Activated CD8-positive, alpha-beta memory T cell treated with anti-CD3 and anti-CD28 coated beads, Interleukin-2, amount 50 U/mL, for 1 hour (primary cell): ENCODE data around the gene ANG.
"Not testable (repeated sequence)": the region's sequence is repeated elsewhere in the genome, so short reads cannot be mapped to it uniquely, and the experiment has no call there.

Source experiments
- DNase-seq: peaks from one replicate; pipeline ENCODE4 v3.0.0-alpha.2; 2020; ENCODE audit errors: extremely low read depth

Gene ANG

DNA sequence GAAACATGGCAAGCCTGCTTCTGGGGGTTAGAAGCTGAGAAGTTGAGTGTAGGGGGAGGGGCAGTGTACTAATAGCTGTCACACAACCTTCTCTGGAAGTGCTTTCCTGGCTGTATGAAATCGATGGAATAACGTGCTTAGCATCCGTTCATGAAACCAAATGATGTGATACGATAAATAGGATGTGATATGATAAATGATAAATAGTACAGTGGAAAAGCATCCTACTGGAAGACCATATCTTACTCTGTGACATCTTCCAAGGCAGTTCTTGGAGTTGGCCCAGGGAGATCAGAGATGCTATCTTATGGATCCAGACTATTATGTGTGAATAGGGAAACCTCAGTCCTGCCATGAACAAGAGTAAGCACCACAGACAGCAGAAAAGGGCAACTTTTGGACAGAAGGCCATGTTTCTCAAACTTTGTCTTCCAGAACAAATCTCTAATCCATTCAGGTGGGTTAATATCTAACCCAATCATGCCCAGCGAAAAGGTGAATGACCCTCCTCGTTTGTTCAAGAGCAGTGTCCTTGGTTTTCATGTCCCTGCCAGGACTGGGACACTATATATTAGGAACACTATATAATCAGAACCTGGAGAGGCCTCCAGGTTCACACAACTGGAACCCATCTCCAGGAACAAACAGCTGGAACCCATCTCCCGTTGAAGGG lies at the start of gene ANG:
ANG (plus strand) TSS at position 598 of the 673 bp plus-strand sequence. CDS start 4,801 bp downstream, outside the sequence.
- no peak for DNase-seq

DNA sequence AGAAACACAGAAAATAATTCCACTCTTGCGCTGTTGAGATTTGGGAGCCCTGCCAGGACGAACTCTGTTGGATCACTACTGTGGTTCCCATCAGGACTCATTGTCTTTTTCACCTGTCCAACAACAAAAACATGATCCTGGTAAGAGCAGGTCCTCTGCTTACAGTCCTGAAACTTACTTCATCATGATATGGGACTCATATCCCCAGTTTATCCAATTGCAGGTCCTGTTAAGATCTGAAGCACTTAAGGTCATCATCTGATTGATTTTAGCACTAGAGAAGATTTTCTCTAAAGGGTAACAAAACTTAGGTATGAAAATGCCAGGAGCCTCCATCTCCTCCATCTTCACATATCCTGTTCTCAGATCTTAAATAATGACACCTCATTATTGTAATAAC lies 47.0 kb upstream of the ANG start, which contains the start of gene OR6S1:
OR6S1 (minus strand) TSS at position 101 of the 400 bp plus-strand sequence; CDS start at position 101, 0 bp downstream.
- DNase-seq: no peak

DNA sequence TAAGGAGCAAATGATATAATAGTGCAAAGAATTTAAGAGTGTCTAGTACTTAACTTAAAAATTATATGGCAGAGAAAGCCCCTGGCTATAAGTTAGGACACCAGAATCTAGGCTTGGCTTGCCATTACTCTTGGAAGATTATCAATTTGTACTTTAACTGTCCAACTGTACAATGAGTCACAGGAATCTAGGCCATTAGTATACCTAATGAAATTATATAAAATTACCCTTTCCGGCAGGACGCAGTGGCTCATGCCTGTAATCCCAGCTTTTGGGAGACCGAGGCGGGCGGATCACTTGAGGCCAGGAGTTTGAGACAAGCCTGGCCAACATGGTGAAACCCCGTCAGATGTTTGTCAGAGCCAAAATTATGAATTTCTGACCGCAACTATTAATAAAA lies 46.4 kb upstream of the ANG start:
- no peak for DNase-seq

DNA sequence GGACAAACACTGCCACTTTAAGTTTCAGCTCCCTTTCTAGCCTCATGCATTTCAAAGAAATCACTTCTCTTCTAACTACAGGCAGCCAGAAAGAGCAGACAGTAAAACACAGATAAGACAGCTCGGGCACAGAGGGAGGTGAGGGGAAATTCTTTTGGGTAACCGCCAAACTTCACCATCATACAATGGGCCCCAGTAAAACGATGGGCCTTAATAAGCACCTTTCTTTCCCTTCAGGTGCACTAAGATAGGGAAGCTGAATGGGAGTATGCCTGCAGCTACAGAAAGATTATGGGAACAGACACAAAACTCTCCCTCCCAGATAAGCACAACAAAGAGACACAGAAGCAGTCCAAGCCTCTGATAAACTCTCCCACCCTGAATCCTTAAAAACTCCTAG lies 45.8 kb upstream of the ANG start:
- DNase-seq: not testable (repeated sequence)

DNA sequence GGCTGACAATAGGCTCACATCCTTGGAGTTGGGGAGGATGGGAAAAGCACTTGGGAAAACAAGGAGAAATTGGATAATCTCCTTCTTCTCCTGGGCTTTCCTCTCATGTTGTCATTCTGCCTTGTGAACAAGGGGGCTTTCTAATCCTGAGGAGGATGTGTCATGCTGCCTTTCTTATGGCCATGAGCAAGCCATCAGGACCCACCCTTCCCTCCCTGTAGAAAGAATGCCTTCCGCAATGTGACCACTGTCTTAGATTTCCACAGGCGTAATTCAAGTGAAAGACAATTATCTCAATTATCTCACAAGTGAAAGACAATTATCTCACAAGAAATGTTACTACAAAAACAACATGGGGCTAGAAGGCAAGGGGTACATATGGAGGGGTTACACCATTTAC lies 44.0 kb upstream of the ANG start:
- no peak for DNase-seq

DNA sequence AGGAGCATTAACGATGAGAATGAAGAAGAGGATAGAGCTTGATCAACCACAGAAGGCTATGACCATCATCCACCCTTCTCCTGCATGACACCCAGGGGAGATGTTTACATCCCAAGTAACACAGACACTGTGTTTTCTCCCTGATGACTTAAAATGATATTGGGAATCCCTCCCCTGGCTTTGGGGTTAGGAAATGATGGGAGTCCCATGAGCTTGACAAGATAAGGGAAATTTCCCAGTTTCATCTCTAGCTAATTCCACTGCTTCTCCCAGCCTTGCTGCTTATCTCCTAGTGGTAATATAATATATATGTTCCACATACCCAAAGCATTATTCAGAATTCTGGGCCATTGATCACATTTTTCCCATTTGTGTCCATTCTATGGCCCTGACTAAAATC lies 43.1 kb upstream of the ANG start:
- DNase-seq: no peak

DNA sequence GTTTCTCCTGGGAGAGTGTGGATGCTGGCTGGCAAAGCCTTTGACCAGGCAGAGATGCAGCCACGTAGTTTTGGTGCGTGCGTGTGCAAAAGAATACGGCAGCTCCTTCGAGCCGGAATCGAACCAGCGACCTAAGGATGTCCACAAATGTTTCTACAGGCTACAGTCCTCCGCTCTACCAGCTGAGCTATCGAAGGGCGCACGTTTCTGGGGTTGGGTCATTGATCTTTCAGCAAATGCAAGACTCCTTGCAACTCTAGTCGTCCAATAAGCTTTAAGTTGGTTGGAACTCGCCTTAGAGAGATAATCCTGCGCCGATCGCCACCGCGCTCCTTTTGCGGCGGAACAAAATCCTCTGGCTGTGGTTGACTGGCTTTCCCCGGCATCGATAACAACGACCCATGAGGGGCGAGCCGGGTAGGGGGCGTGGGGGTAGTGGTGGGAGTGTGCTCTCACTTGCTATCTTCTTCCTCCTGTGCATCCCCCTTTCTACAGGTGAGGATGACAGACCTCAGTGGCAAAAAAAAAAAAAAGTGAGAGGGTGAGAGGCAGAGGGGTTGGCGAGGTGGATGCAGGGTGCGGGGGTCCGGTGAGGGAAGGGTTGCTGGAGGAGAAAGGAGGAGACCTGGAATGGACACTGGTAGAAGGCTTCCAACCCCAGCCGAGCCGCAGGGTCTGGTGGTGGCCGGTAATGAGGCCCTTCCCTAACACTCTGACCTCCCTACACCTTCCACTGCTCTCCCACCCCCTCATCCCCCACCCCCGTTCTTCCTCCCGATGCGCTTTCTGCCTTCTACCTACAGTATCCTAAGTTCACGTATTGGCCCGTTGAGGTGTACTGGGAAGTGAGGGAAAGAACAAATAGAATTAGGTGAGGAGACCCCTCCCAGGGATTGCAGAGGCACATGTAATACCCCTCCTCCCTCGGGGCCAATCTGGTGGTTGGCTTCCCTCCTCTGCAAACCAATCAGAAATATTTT lies 35.3 kb upstream of the ANG start:
- no peak for DNase-seq

DNA sequence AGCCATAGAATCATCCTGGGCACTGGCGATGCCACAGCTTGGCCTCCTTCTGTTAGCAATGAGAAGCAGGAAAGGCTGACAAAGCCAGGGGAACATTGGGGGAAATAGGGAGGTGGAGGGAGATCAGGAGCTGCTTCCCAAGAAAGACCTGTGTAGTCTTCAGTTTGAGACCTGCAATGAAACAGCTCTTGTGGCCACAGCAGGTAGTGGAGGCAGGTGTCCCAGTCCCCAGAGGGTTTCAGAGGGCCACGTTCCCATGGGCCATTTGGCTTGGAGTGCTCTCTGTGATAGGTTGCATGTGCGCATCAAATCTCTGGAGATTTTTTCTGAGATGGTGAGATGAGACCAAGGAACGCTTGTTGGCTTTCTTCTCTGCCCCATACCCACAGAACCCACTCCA lies 32.7 kb upstream of the ANG start:
- DNase-seq: no peak

DNA sequence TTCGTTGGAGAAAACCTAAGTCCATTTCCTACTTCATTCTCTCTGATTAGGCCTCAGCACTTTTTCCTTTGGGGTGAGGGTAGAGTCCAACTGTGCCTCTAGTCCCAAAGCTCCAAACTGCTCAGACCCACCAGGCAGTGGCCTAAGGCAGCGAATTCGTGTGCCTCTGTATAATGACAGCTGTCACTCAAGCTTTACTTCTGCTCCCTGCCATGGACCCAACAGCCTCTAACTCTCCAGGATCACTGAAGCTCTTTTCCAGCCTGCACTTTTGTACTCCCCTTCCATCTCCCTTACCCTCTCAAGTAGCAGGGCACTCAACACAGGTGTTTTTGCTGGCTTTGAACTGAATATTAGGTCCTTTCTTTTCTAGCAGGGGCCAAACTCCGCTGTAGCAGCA lies 32.3 kb upstream of the ANG start:
- no peak for DNase-seq

DNA sequence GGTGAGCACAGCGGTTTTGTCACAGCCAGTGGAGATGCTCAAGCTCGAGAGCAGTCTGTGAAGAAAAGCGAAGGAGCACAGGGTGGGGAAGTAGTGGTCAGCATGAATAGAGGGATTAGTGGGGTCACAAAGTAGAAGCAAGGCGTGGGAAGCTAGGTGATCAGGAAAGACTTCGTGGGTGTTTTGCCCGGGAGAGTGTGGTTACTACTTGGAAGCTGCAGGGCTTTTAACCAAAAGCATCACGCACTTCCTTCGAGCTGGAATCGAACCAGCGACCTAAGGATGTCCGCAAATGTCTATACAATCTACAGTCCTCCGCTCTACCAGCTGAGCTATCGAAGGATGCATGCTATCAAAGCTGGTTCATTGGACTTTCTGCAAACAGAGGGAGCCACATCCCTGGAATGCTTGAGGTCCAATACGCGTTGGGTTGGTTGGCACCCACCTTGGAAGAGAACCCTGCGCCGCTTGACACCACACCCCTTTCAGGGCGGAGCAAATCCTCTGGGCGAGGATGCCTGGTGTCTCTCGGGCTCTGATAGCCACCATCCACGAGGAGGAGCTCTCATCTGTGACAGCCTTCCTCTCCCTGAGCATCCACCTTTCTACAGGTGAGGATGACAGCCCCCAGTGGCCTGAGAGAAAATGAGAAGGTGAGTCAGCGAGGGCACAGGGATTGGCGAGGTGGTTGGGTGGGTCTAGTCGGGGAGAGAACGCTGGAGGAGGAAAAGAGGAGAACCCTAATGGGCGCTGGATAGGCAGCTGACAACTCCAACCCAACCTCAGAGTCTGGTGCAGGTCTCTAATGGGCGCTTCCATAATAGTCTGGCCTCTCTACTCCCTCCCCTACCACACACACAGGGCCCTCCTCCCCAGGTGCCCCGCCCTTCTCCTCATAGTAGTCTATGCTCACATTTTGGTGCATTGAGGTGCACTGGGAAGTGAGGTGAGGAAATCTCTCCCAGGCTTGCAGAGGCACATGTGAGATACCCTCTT lies 31.1 kb upstream of the ANG start:
- no peak for DNase-seq

DNA sequence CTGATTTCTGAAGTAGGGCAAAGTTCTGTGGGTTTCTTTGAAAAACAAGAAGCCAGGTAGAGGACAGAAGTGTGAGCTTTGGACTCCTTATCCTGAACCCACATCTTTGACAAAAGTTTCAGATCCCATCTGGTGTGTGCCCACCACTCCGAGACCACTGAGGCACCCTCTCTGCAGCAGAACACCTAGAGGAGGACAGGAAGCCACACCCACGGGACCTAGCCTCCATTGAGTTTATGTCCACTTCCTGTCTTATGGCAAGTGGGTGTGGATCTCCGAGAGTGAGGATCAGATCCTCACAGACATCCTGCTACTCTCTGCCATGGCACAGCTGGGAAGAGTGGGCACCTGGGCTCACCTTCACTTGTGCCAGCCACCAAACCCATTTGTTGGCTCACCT lies 30.3 kb upstream of the ANG start:
- no peak for DNase-seq

DNA sequence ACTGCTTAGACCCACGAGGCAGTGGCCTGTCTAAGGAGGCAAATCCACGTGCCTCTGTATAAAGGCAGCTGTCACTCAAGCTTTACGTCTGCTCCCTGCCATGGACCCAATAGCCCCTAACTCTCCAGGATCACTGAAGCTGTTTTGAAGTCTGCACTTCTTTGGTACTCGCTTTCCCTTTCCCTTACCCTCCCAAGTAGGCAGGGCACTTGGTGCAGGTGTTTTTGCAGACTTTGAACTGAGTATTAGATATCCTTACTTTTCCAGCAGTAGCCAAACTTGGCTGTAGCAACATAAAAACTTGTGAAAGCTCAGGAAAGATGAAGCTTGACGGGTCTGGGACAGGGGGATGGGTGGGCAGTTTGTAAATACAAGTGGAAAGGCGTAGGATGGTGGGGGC lies 29.2 kb upstream of the ANG start:
- no peak for DNase-seq

DNA sequence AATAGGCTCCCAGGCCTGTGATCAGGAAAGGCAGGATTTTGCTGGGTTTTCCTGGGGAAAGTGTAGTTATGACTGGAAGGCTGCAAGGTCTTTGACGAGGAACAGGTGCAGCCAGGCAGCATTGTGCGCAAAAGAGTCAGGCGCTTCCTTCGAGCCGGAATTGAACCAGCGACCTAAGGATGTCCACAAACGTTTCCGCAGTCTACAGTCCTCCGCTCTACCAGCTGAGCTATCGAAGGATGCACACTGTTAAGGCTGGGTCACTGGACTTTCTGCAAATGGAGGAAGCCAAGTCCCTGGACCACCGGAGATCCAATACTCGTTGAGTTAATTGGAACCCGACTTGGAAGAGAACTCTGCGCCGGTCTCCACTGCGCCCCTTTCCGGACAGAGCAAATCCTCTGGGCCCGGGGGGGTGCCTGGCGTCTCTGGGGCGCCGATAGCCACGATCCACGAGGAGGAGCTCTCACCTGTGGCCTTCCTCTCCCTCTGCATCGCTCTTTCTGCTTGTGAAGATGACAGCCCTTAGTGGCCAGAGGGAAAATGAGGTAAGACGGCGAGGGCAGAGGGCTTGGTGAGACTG lies 28.7 kb upstream of the ANG start:
- DNase-seq: no peak

DNA sequence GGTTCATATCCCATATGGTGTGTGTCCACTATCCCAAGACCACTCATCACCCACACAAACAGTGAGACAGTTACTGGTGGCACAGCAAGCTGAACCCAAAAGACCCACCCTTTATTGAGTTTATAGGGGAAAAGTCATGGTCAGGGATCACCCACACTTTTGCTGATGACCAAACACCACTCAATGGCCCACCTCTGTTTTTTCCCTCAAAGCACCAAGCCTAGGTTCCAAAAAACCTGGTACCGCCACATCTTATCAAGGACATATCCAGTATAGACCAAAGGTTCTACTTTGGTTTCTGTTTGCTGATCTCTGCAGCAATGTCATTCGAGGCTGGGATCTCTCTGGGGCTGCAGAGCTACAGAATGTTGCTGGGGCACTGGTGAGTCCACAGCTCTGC lies 27.4 kb upstream of the ANG start:
- no peak for DNase-seq

DNA sequence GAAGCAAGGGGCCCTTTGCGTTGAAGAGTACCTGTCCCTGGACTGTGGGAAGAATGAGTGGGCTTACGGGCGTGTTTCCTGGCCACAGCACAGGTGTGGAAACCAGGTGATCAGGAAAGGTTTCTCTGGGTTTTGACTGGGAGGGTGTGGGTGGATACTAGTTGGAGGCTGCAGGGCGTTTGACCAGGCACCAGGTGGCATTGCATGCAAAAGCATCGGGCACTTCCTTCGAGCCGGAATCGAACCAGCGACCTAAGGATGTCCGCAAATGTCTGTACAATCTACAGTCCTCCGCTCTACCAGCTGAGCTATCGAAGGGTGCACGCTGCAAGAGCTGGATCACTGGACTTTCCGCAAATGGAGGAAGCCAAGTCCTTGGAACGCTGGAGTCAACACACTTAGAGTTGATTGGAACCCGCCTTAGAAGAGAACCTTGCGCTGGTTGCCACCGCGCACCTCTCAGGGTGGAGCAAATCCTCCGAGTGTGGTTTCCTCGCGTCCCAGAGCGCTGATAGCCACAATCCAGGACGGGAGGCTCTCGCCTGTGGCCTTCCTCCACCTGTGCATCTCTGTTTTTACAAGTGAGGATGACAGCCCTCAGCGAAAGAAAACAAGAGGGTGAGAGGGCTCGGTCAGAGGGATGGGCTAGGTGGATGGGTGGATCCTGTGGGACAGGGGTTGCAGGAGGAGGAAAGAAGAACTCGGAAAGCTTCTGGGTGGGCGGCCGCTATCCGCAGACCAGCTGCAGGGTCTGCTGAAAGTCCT lies 25.4 kb upstream of the ANG start:
- peak; percentile 33 for DNase-seq

DNA sequence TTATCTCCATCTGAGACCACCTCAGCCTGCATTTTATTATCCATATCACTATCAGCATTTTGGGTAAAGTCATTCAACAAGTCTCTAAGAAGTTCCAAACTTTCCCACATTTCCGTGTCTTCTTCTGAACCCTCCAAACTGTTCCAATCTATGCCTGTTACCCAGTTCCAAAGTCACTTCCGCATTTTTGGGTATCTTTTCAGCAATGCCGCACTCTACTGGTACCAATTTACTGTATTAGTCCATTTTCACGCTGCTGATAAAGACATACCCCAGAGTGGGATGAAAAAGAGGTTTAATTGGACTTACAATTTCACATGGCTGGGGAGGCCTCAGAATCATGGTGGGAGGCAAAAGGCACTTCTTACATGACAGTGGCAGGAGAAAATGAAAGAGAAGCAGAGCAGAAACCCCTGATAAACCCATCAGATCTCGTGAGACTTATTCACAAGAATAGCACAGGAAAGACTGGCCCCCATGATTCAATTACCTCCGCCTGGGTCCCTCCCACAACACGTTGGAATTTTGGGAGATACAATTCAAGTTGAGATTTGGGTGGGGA lies 22.1 kb upstream of the ANG start:
- not testable (repeated sequence) for DNase-seq

DNA sequence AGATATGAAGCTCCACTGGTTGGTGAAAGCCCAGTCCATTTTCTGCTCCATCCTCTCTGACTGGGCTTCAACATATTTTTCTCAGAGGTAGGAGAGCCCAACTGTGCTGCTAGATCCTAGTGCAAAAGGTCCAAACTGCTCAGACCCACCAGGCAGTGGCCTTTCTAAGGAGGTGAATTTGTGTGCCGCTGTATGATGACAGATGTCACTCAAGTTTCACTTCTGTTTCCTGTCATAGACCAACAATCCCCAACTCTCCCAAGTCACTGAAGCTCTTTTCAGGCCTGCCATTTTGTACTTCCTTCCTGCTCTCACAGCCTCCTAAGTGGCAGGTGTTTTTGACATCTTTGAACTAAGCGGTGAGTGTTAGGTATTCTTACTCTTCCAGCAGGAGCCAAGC lies 20.6 kb upstream of the ANG start:
- no peak for DNase-seq

DNA sequence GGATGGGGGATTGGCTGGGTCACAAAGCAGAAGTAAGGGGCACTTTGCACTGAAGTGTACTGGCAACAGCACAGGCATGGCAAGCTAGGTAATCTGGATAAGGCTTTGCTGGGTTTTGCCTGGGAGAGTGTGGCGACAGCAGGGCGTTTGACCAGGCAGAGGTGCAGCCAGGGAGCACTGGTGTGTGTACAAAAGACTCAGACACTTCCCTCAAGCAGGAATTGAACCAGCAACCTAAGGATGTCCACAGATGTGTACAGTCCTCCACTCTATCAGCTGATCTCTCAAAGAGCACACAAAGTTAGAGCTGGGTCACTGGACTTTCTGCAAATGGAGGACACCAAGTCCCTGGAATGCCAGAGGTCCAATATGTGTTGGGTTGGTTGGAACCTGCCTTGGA lies 19.6 kb upstream of the ANG start:
- no peak for DNase-seq

DNA sequence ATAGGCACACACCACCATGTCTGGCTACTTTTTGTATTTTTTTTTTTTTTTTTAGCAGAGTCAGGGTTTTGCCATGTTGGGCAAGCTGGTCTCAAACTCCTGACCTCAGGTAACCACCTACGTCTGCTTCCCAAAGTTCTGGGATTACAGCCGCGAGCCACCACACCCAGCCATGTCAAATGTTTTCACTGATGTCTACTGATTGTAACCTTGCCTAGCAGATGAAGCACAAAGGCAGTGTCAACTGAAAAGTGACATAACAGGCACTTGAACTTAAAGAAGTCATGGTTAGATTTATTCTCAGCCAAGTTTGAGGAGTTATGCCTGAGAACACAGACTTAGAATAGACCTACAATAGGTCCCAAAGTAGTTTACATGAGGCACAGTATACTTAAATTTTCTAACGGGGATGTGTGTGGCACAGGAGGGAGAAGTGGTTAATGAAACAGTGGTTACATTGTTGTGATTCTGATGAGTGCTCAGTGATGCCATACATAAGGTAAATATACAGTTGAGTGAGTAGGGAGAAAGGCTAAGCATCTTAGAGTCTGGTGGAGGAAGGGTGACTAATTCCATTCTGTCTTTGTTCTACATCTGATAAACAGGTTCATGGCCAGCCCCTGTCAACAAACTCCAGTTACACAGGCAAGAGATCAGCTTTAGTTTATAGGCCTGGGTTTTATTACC lies 16.8 kb upstream of the ANG start:
- DNase-seq: no peak

DNA sequence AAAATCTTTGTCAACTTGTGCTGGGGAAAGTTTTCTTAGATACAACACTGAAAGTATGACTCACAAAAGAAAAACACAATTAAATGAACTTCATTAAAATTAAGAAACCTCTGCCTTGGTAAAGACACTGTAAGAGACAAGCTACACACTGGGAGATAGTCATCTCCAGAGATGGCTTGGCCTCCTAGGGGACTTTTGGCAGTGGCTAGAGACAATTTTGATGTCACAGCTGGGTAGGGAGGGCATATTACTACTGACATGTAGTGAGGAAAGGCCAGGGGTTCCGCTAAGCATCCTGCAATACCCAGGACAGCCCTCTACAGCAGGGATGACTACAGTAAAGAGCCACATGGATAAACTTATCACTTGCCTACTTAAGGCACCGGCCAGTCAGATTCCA lies 12.9 kb upstream of the ANG start:
- no peak for DNase-seq
